Esophagus (tissue), 2 donors: ENCODE data around the gene LIN28A. TPM values are rescaled to one million over a fixed set of nuclear protein-coding genes. Genes with fewer than 3 reads are reported as not detected.

ENCODE experiments used
- H3K27ac ChIP-seq, 2 donors: one replicate each; pipeline ENCODE4 v1.5.1; 2013; ENCODE audit warnings: low read depth in 2 of 2, mild to moderate bottlenecking in 2 of 2, inconsistent platforms in 1 of 2, low read length in 1 of 2, moderate library complexity in 1 of 2
- H3K27me3 ChIP-seq, 2 donors: one replicate each; pipeline ENCODE4 v1.6.1; 2013; ENCODE audit warnings: low read length in 2 of 2, control low read depth in 1 of 2, mild to moderate bottlenecking in 1 of 2; ENCODE audit not compliant: insufficient read depth in 2 of 2, control insufficient read depth in 1 of 2
- H3K36me3 ChIP-seq, 2 donors: one replicate each; pipeline ENCODE4 v1.6.1; 2013; ENCODE audit warnings: low read length in 1 of 2; ENCODE audit not compliant: control insufficient read depth in 2 of 2, insufficient read depth in 2 of 2
- H3K4me1 ChIP-seq, 2 donors: one replicate each; pipeline ENCODE4 v1.6.1; 2013; ENCODE audit warnings: low read length in 1 of 2; ENCODE audit not compliant: control insufficient read depth in 2 of 2, insufficient read depth in 2 of 2
- H3K4me3 ChIP-seq, 2 donors: one replicate each; pipeline ENCODE4 v1.5.1; 2013; ENCODE audit warnings: low read length in 2 of 2, mild to moderate bottlenecking in 2 of 2, low read depth in 1 of 2, moderate library complexity in 1 of 2
- H3K9me3 ChIP-seq, 2 donors: one replicate each; pipeline ENCODE4 v1.6.1; 2013; ENCODE audit warnings: mild to moderate bottlenecking in 2 of 2, low read depth in 1 of 2, low read length in 1 of 2, moderate library complexity in 1 of 2; ENCODE audit not compliant: control insufficient read depth in 2 of 2, insufficient read depth in 1 of 2
- WGBS, 2 donors: extraction: QIAGEN DNeasy Blood & Tissue Kit; methylation state at CpG; one replicate each; pipeline ENCODE4 v1.1.7; 2013; 5-methylcytosine and 5-hydroxymethylcytosine counted together
- polyA plus RNA-seq, 2 donors: library from polyadenylated mRNA; stranded (reverse); fragments of 200-250 nt; gene quantifications; one replicate each; pipeline ENCODE4 v1.2.3, GENCODE V29; 2013
- donor health status: healthy with polysubstance abuse.
- donor health status: Bipolar disorder and iron deficiency.

LIN28A gene
- polyA plus RNA-seq: not detected

DNA sequence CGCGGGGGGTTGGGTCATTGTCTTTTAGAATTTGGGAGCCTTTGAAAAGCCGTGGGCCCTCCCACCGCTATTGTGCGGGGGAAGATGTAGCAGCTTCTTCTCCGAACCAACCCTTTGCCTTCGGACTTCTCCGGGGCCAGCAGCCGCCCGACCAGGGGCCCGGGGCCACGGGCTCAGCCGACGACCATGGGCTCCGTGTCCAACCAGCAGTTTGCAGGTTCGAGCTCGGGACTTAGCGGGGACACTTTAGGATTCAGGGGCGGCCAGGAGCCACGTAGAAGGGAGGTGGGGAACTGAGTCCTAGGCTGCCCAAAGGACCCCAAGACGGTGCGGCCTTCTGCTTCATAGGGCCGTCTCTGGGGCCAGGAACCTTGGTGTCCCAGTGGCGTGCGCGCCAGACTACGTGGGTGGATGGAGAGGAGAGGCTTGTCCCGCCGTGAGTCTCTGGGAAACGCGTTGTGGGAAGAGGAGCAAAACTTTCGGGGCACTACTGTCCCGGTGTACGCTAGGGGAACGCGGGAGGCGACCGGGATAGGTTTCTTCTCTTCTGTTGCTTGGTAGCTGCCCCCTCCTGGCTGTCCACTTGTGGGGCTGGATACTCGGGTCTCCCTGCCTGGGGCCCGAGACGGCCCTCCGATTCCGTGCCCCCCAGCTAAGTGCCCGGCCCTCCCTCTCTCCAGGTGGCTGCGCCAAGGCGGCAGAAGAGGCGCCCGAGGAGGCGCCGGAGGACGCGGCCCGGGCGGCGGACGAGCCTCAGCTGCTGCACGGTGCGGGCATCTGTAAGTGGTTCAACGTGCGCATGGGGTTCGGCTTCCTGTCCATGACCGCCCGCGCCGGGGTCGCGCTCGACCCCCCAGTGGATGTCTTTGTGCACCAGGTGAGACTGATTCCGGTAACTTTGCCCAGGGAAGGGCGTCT is at the start of gene LIN28A:
Gene LIN28A, plus strand, starts transcription at position 112 of the 918 bp plus-strand sequence. Its CDS starts 75 bp downstream, at position 187.
- Histone ChIP-seq H3K4me1 (peaks cover 0 to 7% of the 10 kb centered on the region in 2 donors), H3K9me3 (peaks cover 0 to 4% of the 10 kb centered on the region in 2 donors), H3K27me3 (peaks cover 0 to 38% of the 10 kb centered on the region in 2 donors), H3K27ac (no peak within 1 kb of the TSS), H3K36me3 (no peaks in the 10 kb centered on the region), H3K4me3 (no peak within 1 kb of the TSS)
- WGBS, 2 donors: 4% methylated on average over 63 to 70 of the region's 70 CpGs

- Histone ChIP-seq H3K36me3 (no peaks in the 10 kb centered on the region), H3K27me3 (no peaks in the 10 kb centered on the region), H3K9me3 (no peaks in the 10 kb centered on the region), H3K4me1 (peaks cover 5 to 9% of the 10 kb centered on the region in 2 donors), H3K4me3 (no peak overlapping the region), H3K27ac (no peak overlapping the region)
- 88 to 90% methylated on average over 12 of the region's 12 CpGs for WGBS, 2 donors
These were observed 49.0 kb upstream of the LIN28A start for GRCh38 chr1:26361605-26362122.

- H3K9me3 ChIP-seq: no peaks in the 10 kb centered on the region
- no peak overlapping the region for H3K27ac ChIP-seq
- H3K36me3 ChIP-seq: no peaks in the 10 kb centered on the region
- 94% methylated on average over 3 of the region's 3 CpGs for WGBS, 2 donors
- no peaks in the 10 kb centered on the region for H3K27me3 ChIP-seq
- H3K4me3 ChIP-seq: no peak overlapping the region
- H3K4me1 ChIP-seq: peaks cover 3 to 9% of the 10 kb centered on the region in 2 donors
These were observed 48.3 kb upstream of the LIN28A start for GRCh38 chr1:26362331-26362730.

GRCh38 chr1:26363549-26364448 is 46.8 kb upstream of the LIN28A start:
- WGBS, 2 donors: 30 to 32% methylated on average over 26 of the region's 26 CpGs
- Histone ChIP-seq H3K27me3 (no peaks in the 10 kb centered on the region), H3K4me1 (peaks cover 3 to 9% of the 10 kb centered on the region in 2 donors), H3K4me3 (no peak overlapping the region), H3K27ac (no peak overlapping the region), H3K36me3 (no peaks in the 10 kb centered on the region), H3K9me3 (no peaks in the 10 kb centered on the region)

- no peak overlapping the region for H3K27ac ChIP-seq
- no peaks in the 10 kb centered on the region for H3K9me3 ChIP-seq
- WGBS, 2 donors: 59 to 67% methylated on average over 8 to 9 of the region's 9 CpGs
- no peaks in the 10 kb centered on the region for H3K27me3 ChIP-seq
- no peak overlapping the region for H3K4me3 ChIP-seq
- H3K36me3 ChIP-seq: no peaks in the 10 kb centered on the region
- peaks cover 3 to 7% of the 10 kb centered on the region in 2 donors for H3K4me1 ChIP-seq
These were observed 45.7 kb upstream of the LIN28A start for GRCh38 chr1:26364956-26365355.

- Histone ChIP-seq H3K4me3 (no peak overlapping the region), H3K4me1 (no peaks in the 10 kb centered on the region), H3K27ac (no peak overlapping the region), H3K9me3 (no peaks in the 10 kb centered on the region), H3K36me3 (no peaks in the 10 kb centered on the region), H3K27me3 (no peaks in the 10 kb centered on the region)
- WGBS, 2 donors: 78 to 82% methylated on average over 6 of the region's 6 CpGs
These were observed 43.2 kb upstream of the LIN28A start for GRCh38 chr1:26367441-26367840.

DNA sequence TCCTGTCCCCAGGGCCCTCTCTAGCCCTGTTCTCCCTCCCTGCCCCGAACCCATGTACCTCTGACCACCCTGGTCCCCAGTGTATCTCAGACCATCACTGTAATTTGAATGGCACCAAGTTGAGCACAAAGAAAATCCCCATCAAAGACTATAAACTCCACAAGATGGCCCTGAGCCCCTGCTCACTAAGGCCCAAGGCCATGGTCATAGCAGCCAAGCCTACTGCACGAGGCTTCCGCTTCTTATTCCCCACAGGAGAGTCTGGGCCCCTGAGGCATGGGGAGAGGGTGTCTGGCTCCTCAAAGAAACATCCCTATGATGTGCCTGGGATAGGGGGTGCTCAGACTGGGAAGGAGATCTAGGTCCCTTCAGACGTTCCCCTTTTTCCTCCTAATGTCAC is 42.6 kb upstream of the LIN28A start:
- Histone ChIP-seq H3K36me3 (no peaks in the 10 kb centered on the region), H3K4me3 (no peak overlapping the region), H3K9me3 (no peaks in the 10 kb centered on the region), H3K27me3 (no peaks in the 10 kb centered on the region), H3K4me1 (no peaks in the 10 kb centered on the region), H3K27ac (no peak overlapping the region)
- WGBS, 2 donors: 77 to 82% methylated on average over 4 of the region's 4 CpGs

DNA sequence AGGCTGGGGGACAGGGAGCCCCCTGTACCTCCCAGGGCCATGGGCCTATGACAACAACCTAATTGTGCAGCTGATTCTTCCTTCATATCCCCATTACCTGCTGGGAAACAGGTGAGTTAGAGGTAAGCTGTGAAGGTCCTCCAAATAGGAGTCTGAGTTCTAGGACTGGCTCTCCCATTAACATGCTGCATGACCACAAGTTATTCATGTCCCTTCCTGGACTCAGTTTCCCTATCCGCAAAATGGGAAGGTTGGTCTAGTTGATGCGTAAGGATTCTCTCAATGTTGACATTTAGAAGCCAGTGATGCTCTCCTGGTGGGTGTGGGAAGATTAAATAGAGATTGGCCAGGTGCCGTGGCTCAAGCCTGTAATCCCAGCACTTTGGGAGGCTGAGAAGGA is 42.1 kb upstream of the LIN28A start:
- WGBS, 2 donors: 93 to 96% methylated on average over 3 of the region's 3 CpGs
- H3K9me3 ChIP-seq: no peaks in the 10 kb centered on the region
- no peak overlapping the region for H3K4me3 ChIP-seq
- no peaks in the 10 kb centered on the region for H3K27me3 ChIP-seq
- H3K36me3 ChIP-seq: no peaks in the 10 kb centered on the region
- H3K4me1 ChIP-seq: no peaks in the 10 kb centered on the region
- H3K27ac ChIP-seq: no peak overlapping the region

DNA sequence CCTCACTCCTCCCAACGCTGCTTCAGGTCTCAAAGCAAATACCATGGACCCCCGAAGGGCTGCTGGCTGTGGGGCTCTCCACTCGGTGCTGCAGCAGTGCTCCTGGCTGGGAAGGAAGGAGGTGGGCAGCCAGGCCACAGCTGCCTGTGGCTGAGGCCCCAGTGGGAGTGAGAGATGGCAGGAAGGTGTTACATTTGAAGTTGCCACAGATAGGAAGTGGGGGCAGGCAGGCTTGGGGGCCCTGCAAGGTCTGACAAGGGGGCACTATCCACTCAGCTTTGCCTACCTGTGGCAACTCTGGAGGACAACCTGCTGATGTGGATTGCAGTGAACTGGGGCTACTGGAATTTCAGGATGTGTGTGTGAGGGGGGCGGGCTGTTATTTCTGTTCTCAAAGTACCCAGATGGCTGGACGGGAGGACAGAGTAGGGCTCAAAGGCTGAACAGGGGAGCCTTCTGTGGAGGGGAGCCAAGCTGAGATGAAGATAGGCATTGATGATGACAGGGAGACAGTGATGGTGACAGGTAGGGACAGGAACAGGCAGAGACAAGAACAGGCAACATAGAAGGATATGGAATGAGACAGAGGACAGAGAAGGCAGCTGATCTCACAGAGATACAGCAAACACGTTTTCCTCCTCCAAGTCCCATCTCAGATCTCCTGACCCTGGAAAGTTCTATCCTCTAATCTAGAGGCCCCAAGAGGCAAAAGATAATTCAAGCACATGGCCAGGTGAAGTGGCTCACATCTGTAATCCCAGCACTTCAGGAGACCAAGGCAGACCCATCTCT is 39.8 kb upstream of the LIN28A start:
- no peak overlapping the region for H3K27ac ChIP-seq
- H3K4me3 ChIP-seq: no peak overlapping the region
- H3K36me3 ChIP-seq: no peaks in the 10 kb centered on the region
- 59 to 63% methylated on average over 6 of the region's 6 CpGs for WGBS, 2 donors
- no peaks in the 10 kb centered on the region for H3K9me3 ChIP-seq
- no peaks in the 10 kb centered on the region for H3K4me1 ChIP-seq
- no peaks in the 10 kb centered on the region for H3K27me3 ChIP-seq
